ENCODE data around the gene OR7G1.
"Not testable (repeated sequence)": the region's sequence is repeated elsewhere in the genome, so short reads cannot be mapped to it uniquely, and the experiment has no call there.

OR7G1 gene

DNA sequence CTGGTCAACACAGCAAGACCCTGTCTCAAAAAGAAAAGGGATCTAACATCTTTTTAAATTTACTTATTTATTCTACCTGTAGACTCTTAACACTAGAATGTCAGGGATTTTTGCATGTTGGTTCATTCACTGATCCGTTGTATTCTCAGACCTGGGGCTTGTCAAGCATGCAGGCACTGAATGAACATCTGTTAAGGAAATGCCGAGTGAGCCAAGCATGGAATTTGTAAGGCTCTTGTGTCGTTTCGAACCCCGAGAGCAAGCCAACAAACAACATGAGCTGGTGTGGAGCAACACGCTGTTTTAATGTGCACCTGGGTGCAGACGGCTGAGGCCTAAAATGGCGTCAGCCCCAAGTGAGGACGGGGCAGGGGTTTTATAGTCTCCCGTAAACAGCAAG is 38.7 kb downstream of the OR7G1 start:
- DNase-seq (ENCODE audit: low read depth in 2 of 2): no peak

DNA sequence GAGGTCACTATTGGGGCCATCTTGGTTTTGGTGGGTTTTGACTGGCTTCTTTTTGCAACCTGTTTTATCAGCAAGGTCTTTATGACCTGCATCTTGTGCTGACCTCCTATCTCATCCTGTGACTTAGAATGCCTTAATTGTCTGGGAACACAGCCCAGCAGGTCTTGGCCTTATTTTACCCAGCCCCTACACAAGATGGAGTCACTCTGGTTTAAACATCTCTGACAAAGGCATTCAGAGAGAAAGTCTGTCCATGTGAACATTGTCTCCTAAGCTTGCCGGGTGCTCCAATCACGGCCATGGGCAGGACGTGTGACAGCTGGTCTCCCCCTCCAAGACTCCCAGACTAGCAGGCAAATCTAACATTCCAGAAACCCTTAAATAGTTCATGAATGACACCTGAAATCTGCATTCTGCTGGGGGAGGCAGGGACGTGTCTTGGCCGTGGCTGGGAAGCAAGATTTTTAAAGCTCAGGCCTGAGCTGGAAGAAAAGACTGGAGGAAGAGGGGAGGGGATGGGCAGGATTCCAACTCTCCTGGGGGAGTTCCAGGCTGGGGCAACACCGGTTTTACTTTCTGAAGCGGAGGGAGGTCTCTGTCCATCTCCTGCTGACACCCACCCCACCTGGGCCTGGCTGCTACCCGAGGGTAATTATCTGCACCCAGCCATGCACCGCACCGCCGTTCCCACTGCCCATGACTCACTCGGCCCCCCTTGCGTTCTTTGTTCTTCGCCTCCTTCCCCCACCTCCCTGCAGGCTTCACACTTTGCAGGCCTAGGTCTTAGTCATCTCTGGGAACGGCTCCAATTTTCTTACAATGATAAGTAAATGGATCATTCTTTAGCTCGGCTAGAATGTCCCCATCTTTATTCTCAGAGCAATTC is 40.3 kb downstream of the OR7G1 start:
- DNase-seq (ENCODE audit: low read depth in 2 of 2): no peak

DNA sequence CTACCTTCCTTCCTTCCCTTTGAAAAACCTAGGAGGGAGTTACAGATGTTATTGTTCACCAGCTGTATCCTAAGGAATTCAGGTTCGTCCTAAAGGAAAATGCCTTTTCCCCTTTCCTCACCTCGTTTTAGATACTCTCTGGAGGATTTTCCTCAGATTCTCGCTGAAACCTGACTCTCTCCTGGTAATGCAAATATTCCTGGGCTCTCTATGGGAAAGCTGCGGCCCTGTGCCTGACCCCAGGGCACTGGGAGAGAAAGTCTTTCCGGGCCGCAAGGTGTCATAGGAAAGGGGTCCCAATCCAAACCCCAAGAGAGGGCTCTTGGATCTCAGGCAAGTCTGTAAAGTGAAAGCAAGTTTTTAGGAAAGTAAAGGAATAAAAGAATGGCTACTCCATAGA is 41.8 kb downstream of the OR7G1 start:
- DNase-seq (ENCODE audit: low read depth in 2 of 2): no peak

DNA sequence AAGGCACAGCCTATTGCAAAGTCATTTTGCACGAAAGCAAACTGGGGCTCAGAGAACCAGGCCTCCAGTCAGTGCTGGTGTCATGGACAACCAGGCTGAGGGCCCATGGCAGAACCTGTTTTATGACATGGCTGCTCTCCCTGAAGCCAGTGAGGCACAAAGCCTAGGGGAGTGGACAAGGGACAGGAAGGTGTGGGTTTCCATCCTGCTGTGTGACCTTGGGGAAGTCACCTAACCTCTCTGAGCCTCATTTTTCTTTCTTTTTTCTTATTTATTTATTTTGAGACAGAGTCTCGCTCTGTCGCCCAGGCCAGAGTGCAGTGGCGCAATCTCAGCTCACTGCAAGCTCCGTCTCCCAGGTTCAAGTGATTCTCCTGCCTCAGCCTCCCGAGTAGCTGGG is 43.8 kb downstream of the OR7G1 start:
- not testable (repeated sequence) for DNase-seq (ENCODE audit: low read depth in 2 of 2)

DNA sequence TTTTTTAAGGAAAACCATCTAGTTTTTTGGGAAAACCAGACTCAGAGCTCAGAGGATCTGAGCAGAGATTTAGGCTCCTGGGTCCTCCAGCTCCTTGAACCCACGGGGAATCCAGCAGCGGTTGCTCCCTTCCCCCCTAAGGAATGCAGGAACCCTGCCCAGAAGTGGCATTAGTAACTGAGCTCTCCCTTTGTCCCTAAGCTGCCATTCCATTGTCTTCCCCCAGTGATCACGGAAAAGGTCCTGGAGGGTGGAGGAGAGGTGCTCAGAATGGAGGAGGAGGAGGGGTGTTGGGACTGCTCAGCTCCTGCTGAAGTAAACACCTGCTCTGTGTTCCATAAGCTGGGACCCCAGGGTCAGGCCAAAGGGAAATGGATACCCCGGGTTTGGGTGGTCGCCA is 45.5 kb downstream of the OR7G1 start:
- DNase-seq (ENCODE audit: low read depth in 2 of 2): no peak

DNA sequence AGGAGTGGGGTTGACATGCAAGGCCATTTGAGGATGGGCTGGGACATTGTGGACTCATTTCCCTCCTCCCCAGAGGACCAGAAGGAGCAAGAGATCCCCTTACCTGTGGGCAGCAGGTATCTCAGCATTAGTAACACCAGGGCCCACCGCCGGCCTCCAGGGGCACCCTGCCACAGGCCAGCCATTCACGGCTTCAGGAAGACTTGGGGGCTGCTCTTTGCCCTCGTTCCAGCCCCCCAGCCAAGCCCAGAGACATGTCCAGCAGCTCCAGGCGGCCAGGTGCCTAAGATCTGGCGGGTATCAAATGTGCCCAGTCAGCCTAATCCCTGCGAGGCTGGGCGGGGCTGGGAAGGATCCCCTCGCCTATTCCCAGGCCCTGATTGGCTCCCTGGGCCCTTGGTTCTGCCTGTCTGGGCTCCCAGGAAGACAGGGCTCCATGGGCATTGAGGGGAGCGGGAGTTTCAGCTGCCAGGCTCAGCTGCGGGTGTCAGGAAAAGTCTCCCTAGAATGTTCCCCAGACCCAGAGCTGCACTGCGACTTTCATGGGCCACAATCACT is 50.0 kb downstream of the OR7G1 start:
- DNase-seq (ENCODE audit: low read depth in 2 of 2): no peak
